Type B pancreatic cell (in vitro differentiated cells): ENCODE data around the gene TMEM200B. TPM values are rescaled to one million over a fixed set of nuclear protein-coding genes. Genes with fewer than 3 reads are reported as not detected.
A peak's percentile ranks its signal among the peaks of the same experiment; 100 is the strongest.
"Not testable (repeated sequence)": the region's sequence is repeated elsewhere in the genome, so short reads cannot be mapped to it uniquely, and the experiment has no call there.

Experiments
- DNase-seq: peaks from one replicate; pipeline ENCODE4 v3.0.0; 2021; ENCODE audit warnings: mixed read lengths; ENCODE audit not compliant: unreplicated experiment; ENCODE audit errors: extremely low spot score
- H3K27ac Mint-ChIP-seq: 2 replicates; pipeline ENCODE4 v1.8.0; 2021; ENCODE audit warnings: mild to moderate bottlenecking, mixed read lengths
- H3K27me3 Mint-ChIP-seq: 2 replicates; pipeline ENCODE4 v1.8.0; 2021; ENCODE audit warnings: mixed read lengths
- H3K36me3 Mint-ChIP-seq: 2 replicates; pipeline ENCODE4 v1.8.0; 2021; ENCODE audit warnings: mixed read lengths
- H3K4me1 Mint-ChIP-seq: one replicate; pipeline ENCODE4 v1.8.0; 2021; ENCODE audit warnings: mixed read lengths; ENCODE audit not compliant: unreplicated experiment
- H3K4me3 Mint-ChIP-seq: 2 replicates; pipeline ENCODE4 v1.8.0; 2021; ENCODE audit warnings: mild to moderate bottlenecking, mixed read lengths
- H3K9me3 Mint-ChIP-seq: 2 replicates; pipeline ENCODE4 v1.8.0; 2021; ENCODE audit warnings: mixed read lengths
- total RNA-seq: library from RNA; stranded (reverse); gene quantifications from 2 replicates; pipeline ENCODE4 v1.2.1, GENCODE V29; 2021; ENCODE audit warnings: low replicate concordance
- TF ChIP-seq, protein P1 (sequence below): fragments of 200-600 bp; sonication (generic); conservative IDR thresholded peaks from 2 replicates; pipeline ENCODE4 v1.5.0; 2021; ENCODE audit warnings: antibody characterized with exemption, mild to moderate bottlenecking

The TMEM200B gene
- total RNA-seq, 1 donor from 2014 or later: 8.3 TPM

DNA sequence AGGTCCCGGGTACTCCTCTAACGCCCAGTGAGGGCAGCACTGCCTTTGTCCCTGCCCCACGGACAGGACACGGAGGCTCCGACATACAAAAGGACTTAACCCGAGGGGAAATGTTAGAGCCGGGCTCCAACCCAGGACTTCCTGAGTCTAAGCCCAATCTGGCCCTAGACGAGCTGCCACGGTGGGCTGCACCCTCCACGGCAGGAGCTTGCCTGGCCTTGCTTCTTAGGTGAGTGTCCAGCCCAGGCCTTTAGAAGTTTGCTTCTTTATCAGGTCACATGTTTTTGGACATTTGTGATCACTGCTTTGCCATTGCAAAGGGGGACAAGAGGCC, 11.0 kb upstream of the TMEM200B start:
- Mint-ChIP-seq H3K27me3 (no peaks in the 10 kb centered on the region), H3K4me3 (no peak overlapping the region), H3K27ac (no peak overlapping the region), H3K9me3 (no peaks in the 10 kb centered on the region), H3K36me3 (no peaks in the 10 kb centered on the region), H3K4me1 (peaks cover 10% of the 10 kb centered on the region)
- TF ChIP-seq, protein P1, sequence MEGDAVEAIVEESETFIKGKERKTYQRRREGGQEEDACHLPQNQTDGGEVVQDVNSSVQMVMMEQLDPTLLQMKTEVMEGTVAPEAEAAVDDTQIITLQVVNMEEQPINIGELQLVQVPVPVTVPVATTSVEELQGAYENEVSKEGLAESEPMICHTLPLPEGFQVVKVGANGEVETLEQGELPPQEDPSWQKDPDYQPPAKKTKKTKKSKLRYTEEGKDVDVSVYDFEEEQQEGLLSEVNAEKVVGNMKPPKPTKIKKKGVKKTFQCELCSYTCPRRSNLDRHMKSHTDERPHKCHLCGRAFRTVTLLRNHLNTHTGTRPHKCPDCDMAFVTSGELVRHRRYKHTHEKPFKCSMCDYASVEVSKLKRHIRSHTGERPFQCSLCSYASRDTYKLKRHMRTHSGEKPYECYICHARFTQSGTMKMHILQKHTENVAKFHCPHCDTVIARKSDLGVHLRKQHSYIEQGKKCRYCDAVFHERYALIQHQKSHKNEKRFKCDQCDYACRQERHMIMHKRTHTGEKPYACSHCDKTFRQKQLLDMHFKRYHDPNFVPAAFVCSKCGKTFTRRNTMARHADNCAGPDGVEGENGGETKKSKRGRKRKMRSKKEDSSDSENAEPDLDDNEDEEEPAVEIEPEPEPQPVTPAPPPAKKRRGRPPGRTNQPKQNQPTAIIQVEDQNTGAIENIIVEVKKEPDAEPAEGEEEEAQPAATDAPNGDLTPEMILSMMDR: no peak
- no peak for DNase-seq

DNA sequence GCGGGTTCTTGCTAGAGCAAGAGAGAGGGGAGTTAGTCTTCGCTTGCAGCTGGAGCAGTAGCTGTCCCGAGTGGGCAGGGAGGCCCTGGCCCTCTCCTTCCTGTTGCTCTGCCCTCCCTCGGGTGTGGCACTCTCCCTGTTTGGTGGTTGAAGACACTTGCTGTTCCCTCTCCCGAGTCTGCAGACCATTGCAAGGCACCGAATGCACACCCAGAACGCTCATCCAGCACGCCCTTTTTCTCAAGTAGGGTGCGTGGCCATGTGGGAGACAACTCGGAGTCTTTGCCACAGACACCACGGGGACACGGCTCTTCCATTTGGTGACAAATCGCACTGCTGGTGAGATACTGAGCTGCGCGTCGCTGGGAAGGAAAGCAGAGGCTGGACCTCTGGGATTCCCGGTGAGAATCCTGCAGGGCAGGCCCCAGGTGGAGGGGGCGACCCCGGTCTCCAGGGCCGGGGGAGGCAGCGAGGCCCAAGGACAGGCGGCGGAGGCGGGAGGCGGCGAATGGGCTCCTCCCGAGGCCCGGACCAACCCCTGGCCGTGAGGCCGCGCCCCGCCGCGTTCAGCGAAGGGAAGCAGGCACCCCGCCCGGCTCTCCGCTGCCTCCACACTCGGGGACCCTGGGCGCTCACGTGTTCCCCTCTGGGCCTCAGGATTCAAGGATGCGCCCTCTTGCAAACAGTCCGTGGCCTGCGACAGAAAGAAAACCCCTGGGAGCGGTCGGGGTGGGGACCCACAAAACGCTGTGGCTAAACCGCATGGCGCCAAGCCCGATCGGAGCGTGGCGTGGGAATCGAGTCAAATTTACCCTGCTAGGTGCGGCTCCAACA, 10.4 kb upstream of the TMEM200B start:
- Mint-ChIP-seq H3K9me3 (no peaks in the 10 kb centered on the region), H3K4me3 (no peak overlapping the region), H3K36me3 (no peaks in the 10 kb centered on the region), H3K27ac (no peak overlapping the region), H3K4me1 (peaks cover 10% of the 10 kb centered on the region), H3K27me3 (no peaks in the 10 kb centered on the region)
- TF ChIP-seq, protein P1: no peak
- no peak for DNase-seq

- not testable (repeated sequence) for DNase-seq, H3K4me3 Mint-ChIP-seq, H3K36me3 Mint-ChIP-seq, H3K27ac Mint-ChIP-seq, H3K4me1 Mint-ChIP-seq, H3K27me3 Mint-ChIP-seq, H3K9me3 Mint-ChIP-seq
These were observed 7.4 kb upstream of the TMEM200B start for GRCh38 chr1:29131056-29131455.

DNA sequence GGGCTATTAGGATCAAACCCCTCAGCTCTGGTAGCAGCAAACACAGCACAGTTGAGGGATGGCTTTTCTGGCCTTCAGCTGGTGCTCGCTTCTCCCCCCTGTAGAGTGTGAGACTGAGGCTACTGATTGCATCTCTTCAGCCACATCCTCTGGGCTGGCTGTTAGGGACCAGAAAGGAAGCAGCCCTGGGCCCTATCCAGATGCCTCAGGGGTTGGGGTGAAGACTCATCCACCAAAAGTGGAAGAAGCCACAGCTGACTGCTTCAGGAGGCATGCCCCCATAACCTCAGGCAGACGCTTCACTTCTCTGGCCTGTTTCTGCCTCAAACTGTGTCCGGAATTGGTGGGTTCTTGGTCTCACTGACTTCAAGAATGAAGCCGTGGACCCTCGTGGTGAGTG, 6.2 kb upstream of the TMEM200B start:
- no peaks in the 10 kb centered on the region for H3K9me3 Mint-ChIP-seq
- TF ChIP-seq, protein P1: no peak

DNA sequence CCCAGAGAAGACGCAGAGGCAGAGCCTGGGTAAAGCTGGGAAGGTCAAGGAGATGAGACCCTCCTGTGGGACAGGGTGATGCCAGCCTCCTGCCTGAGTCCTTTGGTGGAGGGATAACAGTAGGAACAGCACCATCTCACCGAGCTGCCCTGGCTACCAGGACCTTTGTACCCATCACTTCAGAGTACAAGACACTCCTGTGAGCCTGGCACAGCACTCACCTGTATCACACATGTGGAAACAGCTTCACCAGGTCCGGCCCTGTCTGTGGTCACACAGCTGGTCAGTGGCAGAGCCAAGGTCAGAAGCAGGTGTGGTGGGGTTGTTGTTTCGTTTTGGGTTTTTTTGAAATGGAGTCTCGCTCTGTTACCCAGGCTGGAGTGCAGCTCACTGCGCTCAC, 5.0 kb upstream of the TMEM200B start:
- H3K4me1 Mint-ChIP-seq: peaks cover 14% of the 10 kb centered on the region
- H3K27ac Mint-ChIP-seq: no peak overlapping the region
- DNase-seq: no peak
- no peaks in the 10 kb centered on the region for H3K9me3 Mint-ChIP-seq
- TF ChIP-seq, protein P1: no peak
- H3K4me3 Mint-ChIP-seq: no peak overlapping the region
- H3K36me3 Mint-ChIP-seq: no peaks in the 10 kb centered on the region
- H3K27me3 Mint-ChIP-seq: peaks cover 9% of the 10 kb centered on the region

More for the DNA sequence above, 6.2 kb upstream of the TMEM200B start:
- DNase-seq: no peak
- Mint-ChIP-seq H3K4me1 (peaks cover 14% of the 10 kb centered on the region), H3K27me3 (peaks cover 9% of the 10 kb centered on the region), H3K27ac (no peak overlapping the region), H3K36me3 (no peaks in the 10 kb centered on the region), H3K4me3 (no peak overlapping the region)

GRCh38 chr1:29126198-29126597, 2.5 kb upstream of the TMEM200B start:
- Mint-ChIP-seq H3K36me3 (no peaks in the 10 kb centered on the region), H3K9me3 (no peaks in the 10 kb centered on the region), H3K27me3 (peaks cover 12% of the 10 kb centered on the region), H3K27ac (peak overlapping the region; percentile 92), H3K4me3 (peak overlapping the region; percentile 88), H3K4me1 (peaks cover 14% of the 10 kb centered on the region)
- no peak for DNase-seq
- TF ChIP-seq, protein P1: no peak
